COLO829 (cell line): ENCODE results near the gene RBCK1.
"Not testable (repeated sequence)": the region's sequence is repeated elsewhere in the genome, so short reads cannot be mapped to it uniquely, and the experiment has no call there.

Experiments used
- DNase-seq: peaks from one replicate; pipeline ENCODE4 v3.0.0; 2012; ENCODE audit warnings: low spot score

The RBCK1 gene

GRCh38 chr20:437787-438486, 29.8 kb downstream of the RBCK1 start:
- no peak for DNase-seq

DNA sequence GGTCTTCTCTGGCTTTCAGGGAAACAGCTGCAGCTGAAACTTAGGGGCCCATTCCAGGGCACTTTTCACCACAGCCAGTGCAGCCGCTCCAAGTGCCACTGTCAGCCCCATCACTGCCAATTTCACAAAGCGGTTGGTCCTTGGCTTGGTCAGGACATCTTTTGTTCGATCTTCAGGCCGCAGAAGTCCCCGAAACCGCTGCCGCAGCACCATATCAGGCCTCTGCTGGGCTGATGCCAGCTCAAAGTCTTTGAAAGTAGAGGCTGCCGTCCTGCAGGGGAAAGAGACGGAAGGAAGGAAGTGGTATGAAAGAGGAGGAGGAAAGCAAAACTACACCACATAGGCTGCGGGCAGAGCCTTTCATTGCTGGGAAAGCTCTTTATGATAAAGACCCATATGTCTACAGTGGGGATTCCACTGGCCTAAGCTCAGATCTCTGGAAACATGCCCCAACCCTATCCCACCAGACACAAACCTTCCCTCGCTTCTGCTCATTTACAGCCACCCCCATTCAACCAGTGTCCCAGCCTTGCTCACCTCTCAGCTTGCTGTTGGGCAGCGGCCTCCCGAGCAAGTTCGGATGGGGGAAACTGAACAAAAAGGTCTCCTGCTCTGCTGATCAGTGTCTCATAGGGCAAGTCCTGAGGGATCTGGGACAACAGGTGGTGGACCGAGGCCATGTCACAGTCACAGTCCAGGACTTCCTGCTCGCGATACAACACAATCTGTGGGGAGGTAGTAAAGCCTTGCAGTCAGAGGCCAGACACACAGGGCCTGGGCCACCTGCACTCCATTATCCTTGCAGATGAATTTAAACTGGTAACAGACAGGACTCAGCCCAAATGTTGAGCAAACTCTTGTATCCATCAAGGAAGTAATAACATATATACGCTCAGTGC, 30.7 kb downstream of the RBCK1 start:
- no peak for DNase-seq

GRCh38 chr20:440148-440547, 32.0 kb downstream of the RBCK1 start:
- no peak for DNase-seq

DNA sequence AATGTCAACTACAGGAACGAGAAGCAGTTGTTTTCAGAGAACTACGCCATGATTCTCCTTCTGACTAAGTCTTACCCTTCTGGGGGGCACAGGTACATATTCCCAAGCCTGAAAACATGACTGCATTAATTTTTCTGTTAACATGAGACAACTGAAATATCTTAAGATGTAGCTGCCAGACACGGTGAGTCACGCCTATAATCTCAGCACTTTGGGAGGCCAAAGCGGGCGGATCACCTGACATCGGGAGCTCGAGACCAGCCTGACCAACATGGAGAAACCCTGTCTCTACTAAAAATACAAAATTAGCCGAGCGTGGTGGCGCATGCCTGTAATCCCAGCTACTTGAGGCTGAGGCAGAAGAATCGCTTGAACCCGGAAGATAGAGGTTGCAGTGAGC, 32.5 kb downstream of the RBCK1 start:
- no peak for DNase-seq

- no peak for DNase-seq
Observed at GRCh38 chr20:443223-443775, 35.2 kb downstream of the RBCK1 start.

- no peak for DNase-seq
Observed at GRCh38 chr20:444117-444516, 36.0 kb downstream of the RBCK1 start.

- DNase-seq: no peak
Observed at GRCh38 chr20:444862-445426, 36.8 kb downstream of the RBCK1 start.

- DNase-seq: no peak
Observed at GRCh38 chr20:445514-446336, 37.6 kb downstream of the RBCK1 start.

DNA sequence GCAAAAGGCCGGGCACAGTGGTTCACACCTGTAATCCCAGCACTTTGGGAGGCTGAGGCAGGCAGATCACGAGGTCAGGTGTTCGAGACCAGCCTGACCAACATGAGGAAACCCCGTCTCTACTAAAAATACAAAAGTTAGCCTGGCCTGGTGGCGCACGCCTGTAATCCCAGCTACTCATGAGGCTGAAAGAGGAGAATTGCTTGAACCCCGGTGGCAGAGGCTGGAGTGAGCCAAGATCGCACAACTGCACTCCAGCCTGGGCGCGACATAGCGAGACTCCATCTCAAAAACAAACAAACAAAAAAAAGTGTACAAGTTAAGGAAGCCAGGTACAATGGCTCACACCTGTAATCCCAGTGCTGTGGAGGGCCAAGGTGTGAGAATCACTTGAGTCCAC, 43.9 kb downstream of the RBCK1 start:
- DNase-seq: not testable (repeated sequence)

GRCh38 chr20:454951-455350, 46.9 kb downstream of the RBCK1 start:
- DNase-seq: no peak

DNA sequence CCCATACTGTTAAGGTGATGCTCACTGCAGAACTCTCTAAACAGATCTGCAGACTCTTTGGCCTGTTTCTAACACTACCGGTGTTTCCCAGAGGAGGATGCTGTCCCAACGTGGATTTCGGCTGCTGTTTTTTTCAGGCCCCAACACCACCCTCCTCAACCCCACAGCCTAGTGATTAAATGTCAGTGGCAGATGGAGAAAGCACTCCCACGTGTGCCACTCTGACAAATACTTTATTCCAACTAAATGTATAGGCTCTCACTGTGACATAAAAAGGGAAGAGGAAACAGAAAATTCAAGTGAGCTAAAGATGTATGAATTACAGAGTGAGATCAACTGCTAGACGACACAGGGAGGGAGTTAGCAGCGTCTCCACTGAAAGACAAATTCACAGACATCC, 50.7 kb downstream of the RBCK1 start:
- DNase-seq: no peak

DNA sequence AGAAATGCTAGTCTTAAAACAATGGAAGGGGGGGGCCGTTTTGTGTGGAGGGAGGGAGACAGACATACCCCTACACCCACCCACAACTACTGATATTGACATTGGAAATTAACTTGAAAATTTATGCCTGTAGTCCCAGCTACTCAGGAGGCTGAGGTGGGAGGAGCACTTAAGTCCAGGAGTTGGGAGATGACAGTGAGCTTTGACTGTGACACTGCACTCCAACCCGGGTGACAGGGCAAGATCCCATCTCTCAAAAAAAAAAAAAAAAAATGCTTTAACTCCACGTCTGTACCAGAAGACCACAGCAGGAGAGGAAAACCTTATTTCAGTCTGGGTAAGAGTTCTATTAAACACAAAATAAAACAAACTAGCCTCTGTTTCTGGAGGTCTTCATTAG, 52.1 kb downstream of the RBCK1 start:
- no peak for DNase-seq

- peak; percentile 80 for DNase-seq
Observed at GRCh38 chr20:460707-461106, 52.6 kb downstream of the RBCK1 start.

DNA sequence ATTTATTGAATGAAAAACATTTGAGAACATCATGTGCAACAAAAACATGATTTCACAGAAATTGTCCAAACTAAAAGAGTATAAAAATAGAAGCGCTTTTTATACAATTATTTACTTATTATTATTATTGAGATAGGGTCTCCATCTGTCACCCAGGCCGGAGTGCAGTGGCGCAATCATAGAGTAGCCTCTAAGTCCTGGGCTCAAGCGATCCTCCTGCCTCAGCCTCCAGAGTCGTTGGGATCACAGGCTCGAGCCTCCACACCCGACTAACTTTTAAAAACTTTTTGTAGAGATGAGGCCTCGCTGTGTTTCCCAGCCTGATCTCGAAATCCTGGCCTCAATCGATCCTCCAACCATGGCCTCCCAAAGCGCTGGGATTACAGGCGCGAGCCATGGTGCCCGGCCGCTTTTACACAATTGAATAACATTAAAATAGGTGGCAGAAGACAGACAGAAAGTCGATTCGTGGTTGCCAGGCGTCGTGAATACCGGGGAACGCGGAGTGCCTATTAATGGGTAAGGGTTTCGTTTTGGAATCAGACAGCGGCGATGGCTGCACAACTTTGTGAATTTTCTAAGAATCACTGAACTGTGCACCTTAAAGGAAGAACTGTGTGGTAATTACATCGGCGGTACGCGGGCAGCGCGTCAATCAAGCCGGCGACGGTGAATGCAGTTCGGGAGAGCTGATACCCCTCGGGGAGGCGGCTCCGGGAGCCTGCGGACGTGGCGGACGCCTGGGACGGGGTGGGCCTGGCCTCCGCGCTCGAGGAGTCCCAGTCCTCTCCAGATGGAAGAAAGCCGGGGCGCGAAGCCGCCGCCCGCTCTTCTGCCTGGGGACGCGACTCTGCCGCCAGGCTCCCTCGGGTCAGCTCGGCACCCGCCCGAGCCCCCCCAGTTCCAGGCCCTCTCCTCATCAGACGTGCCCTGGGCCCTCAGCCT, 53.4 kb downstream of the RBCK1 start:
- DNase-seq: peak; percentile 32

- peak; percentile 87 for DNase-seq
Observed at GRCh38 chr20:462199-462991, 54.3 kb downstream of the RBCK1 start, which contains the start of gene TBC1D20. TSS of gene TBC1D20 (minus strand) at chr20:462533. CDS start at chr20:462405, 128 bp downstream.

- no peak for DNase-seq
Observed at GRCh38 chr20:467755-468154, 59.7 kb downstream of the RBCK1 start.

GRCh38 chr20:469746-470490, 61.8 kb downstream of the RBCK1 start:
- DNase-seq: no peak

DNA sequence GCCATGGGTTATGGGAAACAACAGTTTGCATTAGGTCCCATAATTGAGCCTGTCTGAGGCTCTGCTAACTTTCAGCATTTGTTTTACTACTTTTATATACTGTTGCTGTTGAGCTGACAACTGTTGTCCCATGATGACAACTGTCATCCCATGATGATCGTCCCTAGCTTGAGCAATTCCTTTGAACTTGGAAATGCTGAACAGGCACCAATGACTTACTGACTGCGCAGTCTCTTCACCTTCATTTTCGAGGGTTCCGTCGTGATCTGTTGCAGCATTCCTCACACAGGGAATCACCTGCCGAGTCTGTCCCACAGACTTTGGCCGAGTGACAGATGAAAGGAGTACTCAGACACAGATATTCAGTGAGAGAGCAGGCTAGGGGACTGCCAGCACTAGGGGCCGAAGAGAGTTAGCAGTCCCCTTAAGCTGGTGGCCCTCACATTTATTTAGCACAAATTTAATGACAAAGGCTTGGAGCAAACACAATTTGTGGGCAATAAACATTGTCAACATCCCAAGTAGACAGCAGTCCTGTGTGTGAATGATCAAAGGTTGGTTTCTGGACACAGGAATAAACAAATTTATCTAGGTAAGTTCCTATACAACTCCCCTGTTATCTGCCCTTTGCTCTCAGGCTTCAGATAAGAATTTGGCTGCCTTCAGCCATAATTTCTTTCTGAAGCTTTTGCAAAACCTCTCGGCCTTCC, 64.2 kb downstream of the RBCK1 start:
- no peak for DNase-seq
